IMR-90 (cell line): Measurements from ENCODE around the gene TUB. TPM values are rescaled to one million over a fixed set of nuclear protein-coding genes. Genes with fewer than 3 reads are reported as not detected.

Experiments used
- ATAC-seq: fragments of 200-7000 bp; cut with Tn5 transposase; 2 replicates; pipeline ENCODE4 v1.9.1; 2020; ENCODE audit warnings: low read depth, mild to moderate bottlenecking, moderate library complexity
- BruUV-seq: library from RNA; stranded (reverse); fragments of 400-500 nt; replicated peaks from 2 replicates; lab custom pipeline; 2021; lab: Mats Ljungman, UMichigan
- CTCF ChIA-PET: fragments of 300-600 bp; formaldehyde crosslinking; extraction: SDS; loops from one replicate; lab custom pipeline; 2021; ENCODE audit warnings: antibody characterized with exemption; lab: Yijun Ruan, JAX
- POLR2A ChIA-PET: fragments of 300-600 bp; sonication (Branson Sonifier 250); formaldehyde crosslinking; loops from one replicate; lab custom pipeline; 2022; ENCODE audit warnings: antibody characterized with exemption; ENCODE audit not compliant: unreplicated experiment; lab: Charles Lee
- DNase-seq: peaks from one replicate; pipeline ENCODE4 v3.0.0; 2013
- H2AFZ ChIP-seq: replicated peaks from 2 replicates; pipeline ENCODE3; 2013; ENCODE audit warnings: low read length, mild to moderate bottlenecking; ENCODE audit not compliant: poor library complexity
- H2AK5ac ChIP-seq: 2 replicates; pipeline ENCODE4 v1.6.1; 2013; ENCODE audit warnings: low read depth, low read length, inconsistent platforms
- H2AK9ac ChIP-seq: replicated peaks from 2 replicates; pipeline ENCODE3; 2013; ENCODE audit warnings: mild to moderate bottlenecking, low read depth, low read length, moderate library complexity; ENCODE audit not compliant: poor library complexity
- H2BK120ac ChIP-seq: 2 replicates; pipeline ENCODE4 v1.6.1; 2013; ENCODE audit warnings: low read depth, low read length, inconsistent platforms
- H2BK15ac ChIP-seq: 3 replicates; pipeline ENCODE4 v1.6.1; 2013; ENCODE audit warnings: low read depth, low read length, inconsistent platforms
- H2BK20ac ChIP-seq: 2 replicates; pipeline ENCODE4 v1.6.1; 2013; ENCODE audit warnings: low read depth, mild to moderate bottlenecking, inconsistent platforms, low read length, moderate library complexity
- H2BK5ac ChIP-seq: 2 replicates; pipeline ENCODE4 v1.6.1; 2013; ENCODE audit warnings: mild to moderate bottlenecking, low read depth, low read length, inconsistent platforms; ENCODE audit not compliant: poor library complexity, severe bottlenecking
- H3K14ac ChIP-seq: replicated peaks from 2 replicates; pipeline ENCODE4 v1.6.1; 2013; ENCODE audit warnings: low read depth, low read length, inconsistent platforms
- H3K18ac ChIP-seq: 2 replicates; pipeline ENCODE4 v1.6.1; 2013; ENCODE audit warnings: low read depth, low read length, control low read depth
- H3K23ac ChIP-seq: 2 replicates; pipeline ENCODE4 v1.6.1; 2013; ENCODE audit warnings: low read depth, low read length, inconsistent platforms
- H3K27ac ChIP-seq: 2 replicates; pipeline ENCODE4 v1.5.1; 2013; ENCODE audit warnings: mild to moderate bottlenecking, control low read depth, low read length; ENCODE audit not compliant: insufficient read depth
- H3K27me3 ChIP-seq: 2 replicates; pipeline ENCODE4 v1.6.1; 2013; ENCODE audit warnings: low read length; ENCODE audit not compliant: control insufficient read depth, insufficient read depth
- H3K36me3 ChIP-seq: 2 replicates; pipeline ENCODE4 v1.6.1; 2013; ENCODE audit warnings: low read length, mixed read lengths; ENCODE audit not compliant: control insufficient read depth, insufficient read depth
- H3K4ac ChIP-seq: 2 replicates; pipeline ENCODE4 v1.6.1; 2013; ENCODE audit warnings: low read depth, low read length, inconsistent platforms
- H3K4me1 ChIP-seq: 2 replicates; pipeline ENCODE4 v1.6.1; 2013; ENCODE audit warnings: low read length, mixed read lengths; ENCODE audit not compliant: control insufficient read depth, insufficient read depth
- H3K4me2 ChIP-seq: 2 replicates; pipeline ENCODE4 v1.6.1; 2013; ENCODE audit warnings: low read depth, mild to moderate bottlenecking, control low read depth, low read length, moderate library complexity
- H3K4me3 ChIP-seq: 2 replicates; pipeline ENCODE4 v1.5.1; 2013; ENCODE audit warnings: low read depth, mild to moderate bottlenecking, control low read depth, low read length, moderate library complexity; ENCODE audit not compliant: insufficient read depth
- H3K56ac ChIP-seq: 2 replicates; pipeline ENCODE4 v1.6.1; 2013; ENCODE audit warnings: low read length, inconsistent platforms; ENCODE audit not compliant: insufficient read depth; ENCODE audit errors: extremely low read depth
- H3K79me1 ChIP-seq, 2 experiments: 2 replicates each; pipeline ENCODE4 v1.6.1; 2013; ENCODE audit warnings: low read length in 2 of 2, inconsistent platforms in 1 of 2, low read depth in 1 of 2
- H3K9ac ChIP-seq: 2 replicates; pipeline ENCODE4 v1.6.1; 2013; ENCODE audit warnings: low read depth, low read length, control low read depth
- H3K9me1 ChIP-seq: 2 replicates; pipeline ENCODE4 v1.6.1; 2013; ENCODE audit warnings: low read length, inconsistent platforms; ENCODE audit not compliant: insufficient read depth
- H3K9me3 ChIP-seq: 2 replicates; pipeline ENCODE4 v1.6.1; 2013; ENCODE audit warnings: low read length; ENCODE audit not compliant: control insufficient read depth, insufficient read depth
- H4K20me1 ChIP-seq: 2 replicates; pipeline ENCODE4 v1.6.1; 2013; ENCODE audit warnings: low read length, inconsistent platforms; ENCODE audit not compliant: insufficient read depth
- H4K5ac ChIP-seq: 2 replicates; pipeline ENCODE4 v1.6.1; 2013; ENCODE audit warnings: mild to moderate bottlenecking, low read depth, low read length, control low read depth
- H4K8ac ChIP-seq, 2 experiments: 2 replicates each; pipeline ENCODE4 v1.6.1; 2013; ENCODE audit warnings: low read depth in 2 of 2, low read length in 2 of 2, control low read depth in 1 of 2, inconsistent platforms in 1 of 2
- H4K91ac ChIP-seq: 2 replicates; pipeline ENCODE4 v1.6.1; 2013; ENCODE audit warnings: low read depth, low read length, inconsistent platforms; ENCODE audit not compliant: insufficient read depth
- BHLHE40 ChIP-seq: fragments of 150-350 bp; IDR thresholded peaks from 2 replicates; pipeline ENCODE4 v1.6.1; 2016; ENCODE audit warnings: mild to moderate bottlenecking, low read depth, low read length
- CEBPB ChIP-seq: IDR thresholded peaks from 2 replicates; pipeline ENCODE4 v1.6.1; 2012; ENCODE audit warnings: low read depth, low read length, improper control_type of control experiment
- CHD1 ChIP-seq: IDR thresholded peaks from 2 replicates; pipeline ENCODE4 v1.6.1; 2012; ENCODE audit warnings: low read depth, low read length, improper control_type of control experiment
- CTCF ChIP-seq: conservative IDR thresholded peaks from 2 replicates; pipeline ENCODE4 v1.5.1; 2012; ENCODE audit warnings: mild to moderate bottlenecking, low read depth, low read length, improper control_type of control experiment
- ELK1 ChIP-seq: fragments of 150-350 bp; IDR thresholded peaks from 2 replicates; pipeline ENCODE4 v1.6.1; 2016; ENCODE audit warnings: low read depth, mild to moderate bottlenecking, low read length, moderate library complexity, borderline replicate concordance
- FOS ChIP-seq: fragments of 150-350 bp; IDR thresholded peaks from 2 replicates; pipeline ENCODE4 v1.6.1; 2016; ENCODE audit warnings: low read depth, low read length
- MAFK ChIP-seq: IDR thresholded peaks from 2 replicates; pipeline ENCODE4 v1.6.1; 2012; ENCODE audit warnings: low read depth, low read length, improper control_type of control experiment
- MAZ ChIP-seq: IDR thresholded peaks from 2 replicates; pipeline ENCODE4 v1.6.1; 2012; ENCODE audit warnings: low read depth, mild to moderate bottlenecking, low read length, improper control_type of control experiment, moderate library complexity, borderline replicate concordance
- MXI1 ChIP-seq: IDR thresholded peaks from 2 replicates; pipeline ENCODE4 v1.6.1; 2012; ENCODE audit warnings: low read depth, mild to moderate bottlenecking, low read length, moderate library complexity, borderline replicate concordance
- NFE2L2 ChIP-seq: fragments of 150-350 bp; IDR thresholded peaks from 2 replicates; pipeline ENCODE4 v1.6.1; 2016; ENCODE audit warnings: low read depth, mild to moderate bottlenecking, low read length
- POLR2A ChIP-seq: IDR thresholded peaks from 2 replicates; pipeline ENCODE4 v1.6.1; 2012; ENCODE audit warnings: mild to moderate bottlenecking, low read depth, low read length
- RAD21 ChIP-seq: IDR thresholded peaks from 2 replicates; pipeline ENCODE4 v1.6.1; 2012; ENCODE audit warnings: low read length, improper control_type of control experiment
- RCOR1 ChIP-seq: IDR thresholded peaks from 2 replicates; pipeline ENCODE4 v1.6.1; 2012; ENCODE audit warnings: mild to moderate bottlenecking, low read length, improper control_type of control experiment; ENCODE audit not compliant: insufficient replicate concordance
- RFX5 ChIP-seq: IDR thresholded peaks from 2 replicates; pipeline ENCODE4 v1.8.0; 2012; ENCODE audit warnings: low read depth, mild to moderate bottlenecking, low read length, moderate library complexity
- SMC3 ChIP-seq: fragments of 150-350 bp; IDR thresholded peaks from 2 replicates; pipeline ENCODE4 v1.6.1; 2016; ENCODE audit warnings: low read depth, mild to moderate bottlenecking, antibody characterized with exemption, low read length, moderate library complexity
- WGBS, 2 experiments: methylation state at CpG; one replicate each; pipeline versions ENCODE4 v1.1.5 to v1.1.7; 2013; ENCODE audit warnings: missing lambda C conversion rate in 2 of 2; ENCODE audit not compliant: insufficient read length in 1 of 2; ENCODE audit errors: extremely low coverage in 2 of 2; 5-methylcytosine and 5-hydroxymethylcytosine counted together
- dilution Hi-C: fragments of 300-500 bp; cut with HindIII; formaldehyde crosslinking; loops from one replicate; pipeline ENCODE4 v1.14.3; 2018; ENCODE audit warnings: low sequenced_read_pairs; ENCODE audit not compliant: unreplicated experiment
- in situ Hi-C: fragments of 300-500 bp; cut with MboI; formaldehyde crosslinking; loops from 3 replicates; pipeline ENCODE4 v1.14.3; 2019; ENCODE audit warnings: low sequenced_read_pairs, inconsistent platforms, mixed read lengths
- intact Hi-C: fragments of 100-400 bp; cut with micrococcal nuclease; formaldehyde crosslinking; loops from 2 replicates; pipeline ENCODE4 v1.10.0; 2022
- polyA plus RNA-seq, 3 experiments: library from polyadenylated mRNA; depleted of rRNA; stranded (reverse); fragments of >200 nt; gene quantifications; 2 replicates each; pipeline ENCODE4 v1.2.3, GENCODE V29; 2012; ENCODE audit warnings: low replicate concordance in 1 of 3
- total RNA-seq: library from RNA; depleted of rRNA; stranded (reverse); fragments of >200 nt; gene quantifications from 2 replicates; pipeline ENCODE4 v1.2.3, GENCODE V29; 2012
- TF ChIP-seq, protein P1 (sequence below): fragments of 150-350 bp; IDR thresholded peaks from 2 replicates; pipeline ENCODE4 v1.6.1; 2017; ENCODE audit warnings: mild to moderate bottlenecking, antibody characterized with exemption, low read length, low read depth

Gene TUB
- total and polyA plus RNA-seq, 2 of the 4 experiments (the other 2 are of a cell fraction) = 11.8 to 12.9 TPM

DNA sequence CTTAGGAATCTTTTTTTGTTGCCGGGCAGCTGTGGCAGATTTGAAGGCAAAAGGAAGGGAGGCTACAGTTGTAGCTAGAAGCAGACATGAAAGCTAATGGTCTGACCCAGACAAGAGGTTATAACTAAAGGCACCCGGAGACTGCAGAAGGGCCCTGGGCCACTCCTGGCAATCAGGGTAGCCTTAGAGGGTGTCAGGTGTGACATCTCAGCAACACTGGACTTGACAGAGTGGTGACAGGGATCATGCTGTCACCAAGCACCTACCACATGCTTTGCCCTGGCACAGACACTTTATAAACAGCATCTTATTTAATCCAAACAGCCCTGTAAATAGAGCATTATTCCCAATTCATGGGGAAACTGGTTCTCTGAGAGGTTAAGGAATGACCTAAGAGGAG is 25.7 kb downstream of the TUB start:
- no peak overlapping the region for H2BK120ac ChIP-seq
- no peak overlapping the region for H2BK5ac ChIP-seq
- H4K91ac ChIP-seq = no peak overlapping the region
- dilution Hi-C loops (no loop called here), in situ Hi-C loops (no loop called here), intact Hi-C loops (no loop called here)
- H2AFZ ChIP-seq = no peak overlapping the region
- no peak overlapping the region for H3K56ac ChIP-seq
- no peaks in the 10 kb centered on the region for H3K79me1 ChIP-seq
- H3K9ac ChIP-seq = no peak overlapping the region
- no peak overlapping the region for H3K23ac ChIP-seq
- POLR2A ChIA-PET = no interaction called here
- H3K9me3 ChIP-seq = no peaks in the 10 kb centered on the region
- no peak overlapping the region for H3K4me2 ChIP-seq
- H3K4me1 ChIP-seq = peaks cover 4% of the 10 kb centered on the region
- H3K9me1 ChIP-seq = peaks cover 5% of the 10 kb centered on the region; the same call in 1 of the 2 replicates
- no peak overlapping the region for H4K5ac ChIP-seq
- H3K36me3 ChIP-seq = peaks cover 9% of the 10 kb centered on the region
- no peak overlapping the region for H3K18ac ChIP-seq
- BruUV-seq = no TSS peak
- DNase-seq (no peak), ATAC-seq (no peak)
- no CpG with 5 or more reads among the region's 2 CpGs for WGBS, 2 experiments
- no peak overlapping the region for H3K4ac ChIP-seq
- H3K4me3 ChIP-seq = no peak overlapping the region
- no peak overlapping the region for H2BK20ac ChIP-seq
- no peak overlapping the region for H2AK5ac ChIP-seq
- H2BK15ac ChIP-seq = no peak overlapping the region
- no peak overlapping the region for H3K27ac ChIP-seq
- no peaks in the 10 kb centered on the region for H3K27me3 ChIP-seq
- CTCF ChIA-PET = interaction anchor here (0.6 to 1.3 kb wide), 2 partner anchors 7 to 127 kb away, joined by 5 read pairs; no protein-coding TSS in a partner anchor
- TF ChIP-seq RFX5 = no peak
- no peak for TF ChIP-seq SMC3
- no peak for TF ChIP-seq RAD21
- TF ChIP-seq CHD1 = no peak
- no peak for TF ChIP-seq BHLHE40
- no peak for TF ChIP-seq MXI1
- no peak for TF ChIP-seq RCOR1
- no peak for TF ChIP-seq NFE2L2
- TF ChIP-seq MAFK = no peak
- TF ChIP-seq MAZ = no peak
- no peak for TF ChIP-seq POLR2A
- TF ChIP-seq CEBPB = no peak
- TF ChIP-seq CTCF = no peak
- TF ChIP-seq, protein P1, sequence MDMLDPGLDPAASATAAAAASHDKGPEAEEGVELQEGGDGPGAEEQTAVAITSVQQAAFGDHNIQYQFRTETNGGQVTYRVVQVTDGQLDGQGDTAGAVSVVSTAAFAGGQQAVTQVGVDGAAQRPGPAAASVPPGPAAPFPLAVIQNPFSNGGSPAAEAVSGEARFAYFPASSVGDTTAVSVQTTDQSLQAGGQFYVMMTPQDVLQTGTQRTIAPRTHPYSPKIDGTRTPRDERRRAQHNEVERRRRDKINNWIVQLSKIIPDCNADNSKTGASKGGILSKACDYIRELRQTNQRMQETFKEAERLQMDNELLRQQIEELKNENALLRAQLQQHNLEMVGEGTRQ = no peak
- no peak for TF ChIP-seq FOS
- TF ChIP-seq ELK1 = no peak
- no peak overlapping the region for H4K8ac ChIP-seq
- H4K20me1 ChIP-seq = no peaks in the 10 kb centered on the region
- no peak overlapping the region for H2AK9ac ChIP-seq
- no peak overlapping the region for H3K14ac ChIP-seq
